ENCODE data around the gene ATP5F1E.

ATP5F1E gene

DNA sequence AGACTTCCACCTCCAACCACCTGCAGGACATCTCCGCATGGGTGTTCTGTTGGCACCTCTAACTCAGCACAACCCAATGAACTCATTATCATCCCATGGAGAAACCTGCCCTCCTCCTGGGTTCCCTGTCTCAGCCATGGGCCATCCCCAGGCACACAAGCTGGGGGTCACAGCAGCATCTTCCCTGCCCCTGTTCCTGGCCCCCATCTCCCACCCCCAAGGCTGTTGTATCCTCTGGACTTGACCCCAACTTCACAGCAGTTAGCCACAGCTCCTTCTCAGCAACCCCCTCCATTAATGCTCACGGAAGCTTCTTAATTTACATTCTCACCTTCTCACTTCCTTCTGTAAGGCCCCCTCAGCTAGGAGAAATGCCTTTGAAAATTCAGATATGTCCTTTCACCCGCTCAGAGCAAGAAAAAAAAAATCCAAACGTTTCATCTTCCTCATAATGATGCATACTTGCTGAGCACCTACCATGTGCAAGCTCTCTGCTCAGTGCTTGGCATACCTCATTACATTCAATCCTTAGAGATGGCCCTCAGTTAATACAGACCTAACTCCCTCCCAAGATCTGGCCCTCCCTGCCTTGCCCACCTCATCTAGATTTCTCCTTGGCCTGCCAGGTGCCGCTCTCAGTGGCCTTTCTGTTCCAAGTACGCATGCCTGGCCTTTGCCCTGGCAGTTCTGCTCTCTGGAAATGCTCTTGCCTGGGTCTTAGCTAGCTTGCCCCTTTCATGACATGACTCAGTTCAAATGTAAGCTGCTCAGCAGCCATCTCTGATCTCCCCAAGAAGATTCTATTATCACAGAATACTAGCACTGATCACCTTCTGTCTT is 53.6 kb downstream of the ATP5F1E start:
- peaks cover 7% of the 10 kb centered on the region for H3K36me3 Mint-ChIP-seq (ENCODE audit: low read depth)
- H3K4me1 Mint-ChIP-seq (ENCODE audit: low read depth), result peaks cover 8% of the 10 kb centered on the region
- H3K27ac Mint-ChIP-seq, result no peak overlapping the region
- H3K4me3 Mint-ChIP-seq, result no peak overlapping the region
- H3K27me3 Mint-ChIP-seq (ENCODE audit: low read depth), result peaks cover 11% of the 10 kb centered on the region
- peaks cover 8% of the 10 kb centered on the region for H3K9me3 Mint-ChIP-seq
- no peak for DNase-seq (ENCODE audit: low spot score)

DNA sequence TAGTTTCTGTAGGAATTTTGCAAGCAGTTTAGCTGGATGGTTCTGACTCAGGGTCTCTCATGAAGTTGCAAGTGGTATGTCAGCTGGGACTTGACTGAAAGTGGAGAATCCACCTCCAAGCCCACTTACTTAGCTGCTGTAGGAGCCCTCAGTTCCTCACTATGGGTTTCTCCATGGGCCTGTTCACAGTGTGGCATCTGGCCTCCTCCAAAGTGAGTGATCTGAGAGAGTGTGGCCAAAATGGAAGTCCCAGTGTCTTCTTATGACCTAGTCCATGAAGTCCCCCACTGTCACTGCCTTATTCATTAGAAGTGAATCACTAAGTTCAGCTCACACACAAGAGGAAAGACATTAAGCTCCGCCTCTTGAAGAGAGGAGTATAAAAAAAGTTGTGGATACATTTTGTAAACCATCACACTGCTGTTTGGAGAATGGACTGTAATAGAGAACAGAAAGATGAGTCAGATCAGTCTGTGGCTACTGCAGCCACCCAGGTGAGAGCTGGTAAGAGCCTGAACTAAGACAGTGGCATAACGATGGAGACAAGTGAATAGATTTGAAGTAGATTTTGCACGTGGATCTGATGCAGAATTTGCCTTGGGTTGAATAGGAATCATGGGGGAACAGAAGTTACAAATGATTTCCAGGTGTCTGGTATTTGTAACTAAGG is 55.9 kb downstream of the ATP5F1E start:
- H3K27ac Mint-ChIP-seq, result no peak overlapping the region

More for the DNA sequence above, 55.9 kb downstream of the ATP5F1E start:
- Mint-ChIP-seq H3K36me3 (ENCODE audit: low read depth) (no peaks in the 10 kb centered on the region), H3K4me3 (no peak overlapping the region), H3K4me1 (ENCODE audit: low read depth) (no peaks in the 10 kb centered on the region), H3K9me3 (peaks cover 8% of the 10 kb centered on the region), H3K27me3 (ENCODE audit: low read depth) (peaks cover 12% of the 10 kb centered on the region)
- no peak for DNase-seq (ENCODE audit: low spot score)

All from T-helper 2 cell treated with Interferon-gamma antibody and Interleukin-4, amounts not matched to agents 5 μg/mL and 100 μg/mL, for 36 hours (primary cell).